K562 (cell line): ENCODE data around the gene SHLD1. TPM values are rescaled to one million over a fixed set of nuclear protein-coding genes. Genes with fewer than 3 reads are reported as not detected.
A peak's percentile ranks its signal among the peaks of the same experiment; 100 is the strongest.

Source experiments
- CREB3 ChIP-seq: fragments of 450-650 bp; conservative IDR thresholded peaks from 2 replicates; pipeline ENCODE4 v1.6.1; 2016; ENCODE audit warnings: missing genetic modification characterization, low read depth, mild to moderate bottlenecking, missing compliant biosample characterization, moderate library complexity
- CUX1 ChIP-seq: fragments of 200-800 bp; sonication (Bioruptor generic); IDR thresholded peaks from 2 replicates; pipeline ENCODE4 v1.6.1; 2016; ENCODE audit warnings: missing genetic modification characterization, missing compliant biosample characterization
- ERF ChIP-seq: fragments of 450-650 bp; formaldehyde crosslinking; IDR thresholded peaks from 2 replicates; pipeline ENCODE4 v1.4.0; 2020; ENCODE audit warnings: mild to moderate bottlenecking, mixed read lengths
- ETS2 ChIP-seq: IDR thresholded peaks from 2 replicates; pipeline ENCODE4 v1.6.1; 2016; ENCODE audit warnings: borderline replicate concordance, missing genetic modification characterization, mild to moderate bottlenecking, moderate library complexity, missing compliant biosample characterization; ENCODE audit not compliant: poor library complexity, severe bottlenecking
- HDAC1 ChIP-seq, 2 experiments: fragments of 450-650 bp; IDR thresholded peaks; 2 replicates each; pipeline ENCODE4 v1.6.1; 2016 to 2017; ENCODE audit warnings: inconsistent platforms in 1 of 2, mild to moderate bottlenecking in 1 of 2, moderate library complexity in 1 of 2
- HMG20B ChIP-seq: fragments of 250-450 bp; sonication (Bioruptor Pico); IDR thresholded peaks from 2 replicates; pipeline ENCODE4 v1.5.0; 2021; ENCODE audit warnings: mild to moderate bottlenecking
- HNRNPLL ChIP-seq: fragments of 200-400 bp; formaldehyde crosslinking; IDR thresholded peaks from 2 replicates; pipeline ENCODE4 v1.6.1; 2017; ENCODE audit warnings: low read length, low read depth, mild to moderate bottlenecking; ENCODE audit not compliant: poor library complexity, severe bottlenecking
- HOXB6 ChIP-seq: fragments of 250-450 bp; sonication (Bioruptor Pico); IDR thresholded peaks from 2 replicates; pipeline ENCODE4 v1.5.1; 2022; ENCODE audit warnings: mild to moderate bottlenecking, borderline replicate concordance
- KAT7 ChIP-seq: sonication (generic); formaldehyde crosslinking; IDR thresholded peaks from 2 replicates; pipeline ENCODE4 v1.8.0; 2022; ENCODE audit warnings: missing genetic modification reagents, mild to moderate bottlenecking, borderline replicate concordance
- NEUROD1 ChIP-seq: fragments of 150-350 bp; IDR thresholded peaks from 2 replicates; pipeline ENCODE4 v1.6.1; 2014; ENCODE audit warnings: borderline replicate concordance, low read length, low read depth; ENCODE audit not compliant: partially characterized antibody
- NR1H2 ChIP-seq: sonication (generic); formaldehyde crosslinking; IDR thresholded peaks from 2 replicates; pipeline ENCODE4 v1.4.0; 2020; ENCODE audit warnings: mild to moderate bottlenecking, missing genetic modification reagents
- PTRF ChIP-seq: fragments of 450-650 bp; IDR thresholded peaks from 2 replicates; pipeline ENCODE4 v1.6.1; 2016; ENCODE audit warnings: mild to moderate bottlenecking, missing genetic modification characterization, missing compliant biosample characterization
- PTTG1 ChIP-seq: fragments of 450-650 bp; IDR thresholded peaks from 2 replicates; pipeline ENCODE4 v1.6.1; 2016; ENCODE audit warnings: low read depth, mild to moderate bottlenecking, missing genetic modification characterization, missing compliant biosample characterization
- SAFB ChIP-seq: fragments of 200-400 bp; formaldehyde crosslinking; IDR thresholded peaks from 2 replicates; pipeline ENCODE4 v1.6.1; 2017; ENCODE audit warnings: low read depth, low read length, borderline replicate concordance
- SFPQ ChIP-seq: fragments of 200-400 bp; formaldehyde crosslinking; IDR thresholded peaks from 2 replicates; pipeline ENCODE4 v1.6.1; 2017; ENCODE audit warnings: mild to moderate bottlenecking, low read depth, low read length, moderate library complexity
- SMAD3 ChIP-seq: fragments of 450-650 bp; formaldehyde crosslinking; conservative IDR thresholded peaks from 2 replicates; pipeline ENCODE4 v1.4.0; 2020; ENCODE audit warnings: mild to moderate bottlenecking
- SNIP1 ChIP-seq: fragments of 450-650 bp; IDR thresholded peaks from 2 replicates; pipeline ENCODE4 v1.7.1; 2017; ENCODE audit warnings: low read depth, mild to moderate bottlenecking
- ZBTB43 ChIP-seq: sonication (generic); formaldehyde crosslinking; IDR thresholded peaks from 2 replicates; pipeline ENCODE4 v1.8.0; 2023; ENCODE audit warnings: mild to moderate bottlenecking, missing genetic modification reagents
- ZNF41 ChIP-seq: fragments of 250-450 bp; sonication (Bioruptor Pico); conservative IDR thresholded peaks from 2 replicates; pipeline ENCODE4 v1.4.0; 2020; ENCODE audit warnings: mild to moderate bottlenecking
- ZNF75A ChIP-seq: fragments of 450-650 bp; formaldehyde crosslinking; IDR thresholded peaks from 2 replicates; pipeline ENCODE4 v1.4.0; 2020; ENCODE audit warnings: mild to moderate bottlenecking
- polyA plus RNA-seq, 8 experiments: library from polyadenylated mRNA; depleted of rRNA in 4 of 8; stranded (reverse) in 5 of 8; unstranded in 3 of 8; fragments of >200 nt; fragmentation: Nextera tagmentation in 2 of 8; fragmentation: Illumina TruSeq in 1 of 8; extraction: Ambion mirVana in 2 of 8; extraction: Trizol in 1 of 8; gene quantifications; 2 replicates each; pipeline versions ENCODE4 v1.2.1 to v1.2.3, GENCODE V29; 2011 to 2014; ENCODE audit warnings: inconsistent platforms in 1 of 8, missing spikeins in 1 of 8
- total RNA-seq, 7 experiments: library from RNA; depleted of rRNA in 6 of 7; stranded (reverse); fragments of >200 nt in 6 of 7; fragmentation: Illumina TruSeq in 2 of 7; extraction: Trizol in 2 of 7; gene quantifications; 2 replicates each; pipeline versions ENCODE4 v1.2.1 to v1.2.3, GENCODE V29; 2011 to 2021; ENCODE audit warnings: low replicate concordance in 1 of 7

Gene SHLD1
- total and polyA plus RNA-seq, 9 of the 15 experiments (the other 6 are each of a cell fraction or from before 2014, with no cell fraction given): 3.7 to 21.6 (median 8.2) TPM

- TF ChIP-seq SFPQ: no peak
- no peak for TF ChIP-seq CUX1
- TF ChIP-seq NEUROD1: no peak
- TF ChIP-seq CREB3: peak; percentile 91
- TF ChIP-seq HOXB6 (CRISPR knock-in tag): no peak
- no peak for TF ChIP-seq ETS2
- 0 out of 2 replicates have a peak, but pooled peaks have one; percentile 22 for TF ChIP-seq SMAD3 (CRISPR knock-in tag)
- no peak for TF ChIP-seq KAT7 (CRISPR knock-in tag)
- no peak for TF ChIP-seq NR1H2 (CRISPR knock-in tag)
- TF ChIP-seq ZNF41 (CRISPR knock-in tag): 0 out of 2 replicates have a peak, but pooled peaks have one; percentile 42
- TF ChIP-seq SAFB: no peak
- TF ChIP-seq ZNF75A (CRISPR knock-in tag): no peak
- TF ChIP-seq ERF (CRISPR knock-in tag): no peak
- TF ChIP-seq HNRNPLL: no peak
- no peak for TF ChIP-seq HMG20B
- TF ChIP-seq SNIP1: no peak
- TF ChIP-seq ZBTB43 (CRISPR knock-in tag): no peak
- no peak for TF ChIP-seq HDAC1 (IDR thresholded peaks at IDR 0.05)
- TF ChIP-seq PTRF (tag): peak; percentile 84
- TF ChIP-seq PTTG1: peak; percentile 83
These were observed 4.1 kb upstream of the SHLD1 start (continued) for GRCh38 chr20:5746064-5746463.
